IMR-90 (cell line): ENCODE measurements around the gene CAVIN2. TPM values are rescaled to one million over a fixed set of nuclear protein-coding genes. Genes with fewer than 3 reads are reported as not detected.

ENCODE experiments used
- ATAC-seq: fragments of 200-7000 bp; cut with Tn5 transposase; 2 replicates; pipeline ENCODE4 v1.9.1; 2020; ENCODE audit warnings: low read depth, mild to moderate bottlenecking, moderate library complexity
- BruUV-seq: library from RNA; stranded (reverse); fragments of 400-500 nt; replicated peaks from 2 replicates; lab custom pipeline; 2021; lab: Mats Ljungman, UMichigan
- CTCF ChIA-PET: fragments of 300-600 bp; formaldehyde crosslinking; extraction: SDS; loops from one replicate; lab custom pipeline; 2021; ENCODE audit warnings: antibody characterized with exemption; lab: Yijun Ruan, JAX
- POLR2A ChIA-PET: fragments of 300-600 bp; sonication (Branson Sonifier 250); formaldehyde crosslinking; loops from one replicate; lab custom pipeline; 2022; ENCODE audit warnings: antibody characterized with exemption; ENCODE audit not compliant: unreplicated experiment; lab: Charles Lee
- DNase-seq: peaks from one replicate; pipeline ENCODE4 v3.0.0; 2013
- H2AFZ ChIP-seq: replicated peaks from 2 replicates; pipeline ENCODE3; 2013; ENCODE audit warnings: low read length, mild to moderate bottlenecking; ENCODE audit not compliant: poor library complexity
- H2AK5ac ChIP-seq: 2 replicates; pipeline ENCODE4 v1.6.1; 2013; ENCODE audit warnings: low read depth, low read length, inconsistent platforms
- H2AK9ac ChIP-seq: replicated peaks from 2 replicates; pipeline ENCODE3; 2013; ENCODE audit warnings: mild to moderate bottlenecking, low read depth, low read length, moderate library complexity; ENCODE audit not compliant: poor library complexity
- H2BK120ac ChIP-seq: 2 replicates; pipeline ENCODE4 v1.6.1; 2013; ENCODE audit warnings: low read depth, low read length, inconsistent platforms
- H2BK15ac ChIP-seq: 3 replicates; pipeline ENCODE4 v1.6.1; 2013; ENCODE audit warnings: low read depth, low read length, inconsistent platforms
- H2BK20ac ChIP-seq: 2 replicates; pipeline ENCODE4 v1.6.1; 2013; ENCODE audit warnings: low read depth, mild to moderate bottlenecking, inconsistent platforms, low read length, moderate library complexity
- H2BK5ac ChIP-seq: 2 replicates; pipeline ENCODE4 v1.6.1; 2013; ENCODE audit warnings: mild to moderate bottlenecking, low read depth, low read length, inconsistent platforms; ENCODE audit not compliant: poor library complexity, severe bottlenecking
- H3K14ac ChIP-seq: replicated peaks from 2 replicates; pipeline ENCODE4 v1.6.1; 2013; ENCODE audit warnings: low read depth, low read length, inconsistent platforms
- H3K18ac ChIP-seq: 2 replicates; pipeline ENCODE4 v1.6.1; 2013; ENCODE audit warnings: low read depth, low read length, control low read depth
- H3K23ac ChIP-seq: 2 replicates; pipeline ENCODE4 v1.6.1; 2013; ENCODE audit warnings: low read depth, low read length, inconsistent platforms
- H3K27ac ChIP-seq: 2 replicates; pipeline ENCODE4 v1.5.1; 2013; ENCODE audit warnings: mild to moderate bottlenecking, control low read depth, low read length; ENCODE audit not compliant: insufficient read depth
- H3K27me3 ChIP-seq: 2 replicates; pipeline ENCODE4 v1.6.1; 2013; ENCODE audit warnings: low read length; ENCODE audit not compliant: control insufficient read depth, insufficient read depth
- H3K36me3 ChIP-seq: 2 replicates; pipeline ENCODE4 v1.6.1; 2013; ENCODE audit warnings: low read length, mixed read lengths; ENCODE audit not compliant: control insufficient read depth, insufficient read depth
- H3K4ac ChIP-seq: 2 replicates; pipeline ENCODE4 v1.6.1; 2013; ENCODE audit warnings: low read depth, low read length, inconsistent platforms
- H3K4me1 ChIP-seq: 2 replicates; pipeline ENCODE4 v1.6.1; 2013; ENCODE audit warnings: low read length, mixed read lengths; ENCODE audit not compliant: control insufficient read depth, insufficient read depth
- H3K4me2 ChIP-seq: 2 replicates; pipeline ENCODE4 v1.6.1; 2013; ENCODE audit warnings: low read depth, mild to moderate bottlenecking, control low read depth, low read length, moderate library complexity
- H3K4me3 ChIP-seq: 2 replicates; pipeline ENCODE4 v1.5.1; 2013; ENCODE audit warnings: low read depth, mild to moderate bottlenecking, control low read depth, low read length, moderate library complexity; ENCODE audit not compliant: insufficient read depth
- H3K56ac ChIP-seq: 2 replicates; pipeline ENCODE4 v1.6.1; 2013; ENCODE audit warnings: low read length, inconsistent platforms; ENCODE audit not compliant: insufficient read depth; ENCODE audit errors: extremely low read depth
- H3K79me1 ChIP-seq, 2 experiments: 2 replicates each; pipeline ENCODE4 v1.6.1; 2013; ENCODE audit warnings: low read length in 2 of 2, inconsistent platforms in 1 of 2, low read depth in 1 of 2
- H3K9ac ChIP-seq: 2 replicates; pipeline ENCODE4 v1.6.1; 2013; ENCODE audit warnings: low read depth, low read length, control low read depth
- H3K9me1 ChIP-seq: 2 replicates; pipeline ENCODE4 v1.6.1; 2013; ENCODE audit warnings: low read length, inconsistent platforms; ENCODE audit not compliant: insufficient read depth
- H3K9me3 ChIP-seq: 2 replicates; pipeline ENCODE4 v1.6.1; 2013; ENCODE audit warnings: low read length; ENCODE audit not compliant: control insufficient read depth, insufficient read depth
- H4K20me1 ChIP-seq: 2 replicates; pipeline ENCODE4 v1.6.1; 2013; ENCODE audit warnings: low read length, inconsistent platforms; ENCODE audit not compliant: insufficient read depth
- H4K5ac ChIP-seq: 2 replicates; pipeline ENCODE4 v1.6.1; 2013; ENCODE audit warnings: mild to moderate bottlenecking, low read depth, low read length, control low read depth
- H4K8ac ChIP-seq, 2 experiments: 2 replicates each; pipeline ENCODE4 v1.6.1; 2013; ENCODE audit warnings: low read depth in 2 of 2, low read length in 2 of 2, control low read depth in 1 of 2, inconsistent platforms in 1 of 2
- H4K91ac ChIP-seq: 2 replicates; pipeline ENCODE4 v1.6.1; 2013; ENCODE audit warnings: low read depth, low read length, inconsistent platforms; ENCODE audit not compliant: insufficient read depth
- BHLHE40 ChIP-seq: fragments of 150-350 bp; IDR thresholded peaks from 2 replicates; pipeline ENCODE4 v1.6.1; 2016; ENCODE audit warnings: mild to moderate bottlenecking, low read depth, low read length
- CEBPB ChIP-seq: IDR thresholded peaks from 2 replicates; pipeline ENCODE4 v1.6.1; 2012; ENCODE audit warnings: low read depth, low read length, improper control_type of control experiment
- CHD1 ChIP-seq: IDR thresholded peaks from 2 replicates; pipeline ENCODE4 v1.6.1; 2012; ENCODE audit warnings: low read depth, low read length, improper control_type of control experiment
- ELK1 ChIP-seq: fragments of 150-350 bp; IDR thresholded peaks from 2 replicates; pipeline ENCODE4 v1.6.1; 2016; ENCODE audit warnings: low read depth, mild to moderate bottlenecking, low read length, moderate library complexity, borderline replicate concordance
- MAFK ChIP-seq: IDR thresholded peaks from 2 replicates; pipeline ENCODE4 v1.6.1; 2012; ENCODE audit warnings: low read depth, low read length, improper control_type of control experiment
- MAZ ChIP-seq: IDR thresholded peaks from 2 replicates; pipeline ENCODE4 v1.6.1; 2012; ENCODE audit warnings: low read depth, mild to moderate bottlenecking, low read length, improper control_type of control experiment, moderate library complexity, borderline replicate concordance
- MXI1 ChIP-seq: IDR thresholded peaks from 2 replicates; pipeline ENCODE4 v1.6.1; 2012; ENCODE audit warnings: low read depth, mild to moderate bottlenecking, low read length, moderate library complexity, borderline replicate concordance
- NFE2L2 ChIP-seq: fragments of 150-350 bp; IDR thresholded peaks from 2 replicates; pipeline ENCODE4 v1.6.1; 2016; ENCODE audit warnings: low read depth, mild to moderate bottlenecking, low read length
- POLR2A ChIP-seq: IDR thresholded peaks from 2 replicates; pipeline ENCODE4 v1.6.1; 2012; ENCODE audit warnings: mild to moderate bottlenecking, low read depth, low read length
- RAD21 ChIP-seq: IDR thresholded peaks from 2 replicates; pipeline ENCODE4 v1.6.1; 2012; ENCODE audit warnings: low read length, improper control_type of control experiment
- RCOR1 ChIP-seq: IDR thresholded peaks from 2 replicates; pipeline ENCODE4 v1.6.1; 2012; ENCODE audit warnings: mild to moderate bottlenecking, low read length, improper control_type of control experiment; ENCODE audit not compliant: insufficient replicate concordance
- RFX5 ChIP-seq: IDR thresholded peaks from 2 replicates; pipeline ENCODE4 v1.8.0; 2012; ENCODE audit warnings: low read depth, mild to moderate bottlenecking, low read length, moderate library complexity
- SMC3 ChIP-seq: fragments of 150-350 bp; IDR thresholded peaks from 2 replicates; pipeline ENCODE4 v1.6.1; 2016; ENCODE audit warnings: low read depth, mild to moderate bottlenecking, antibody characterized with exemption, low read length, moderate library complexity
- USF2 ChIP-seq: fragments of 150-350 bp; IDR thresholded peaks from 2 replicates; pipeline ENCODE4 v1.6.1; 2017; ENCODE audit warnings: mild to moderate bottlenecking, antibody characterized with exemption, low read length, low read depth
- WGBS, 2 experiments: methylation state at CpG; one replicate each; pipeline versions ENCODE4 v1.1.5 to v1.1.7; 2013; ENCODE audit warnings: missing lambda C conversion rate in 2 of 2; ENCODE audit not compliant: insufficient read length in 1 of 2; ENCODE audit errors: extremely low coverage in 2 of 2; 5-methylcytosine and 5-hydroxymethylcytosine counted together
- dilution Hi-C: fragments of 300-500 bp; cut with HindIII; formaldehyde crosslinking; loops from one replicate; pipeline ENCODE4 v1.14.3; 2018; ENCODE audit warnings: low sequenced_read_pairs; ENCODE audit not compliant: unreplicated experiment
- in situ Hi-C: fragments of 300-500 bp; cut with MboI; formaldehyde crosslinking; loops from 3 replicates; pipeline ENCODE4 v1.14.3; 2019; ENCODE audit warnings: low sequenced_read_pairs, inconsistent platforms, mixed read lengths
- intact Hi-C: fragments of 100-400 bp; cut with micrococcal nuclease; formaldehyde crosslinking; loops from 2 replicates; pipeline ENCODE4 v1.10.0; 2022
- polyA plus RNA-seq, 3 experiments: library from polyadenylated mRNA; depleted of rRNA; stranded (reverse); fragments of >200 nt; gene quantifications; 2 replicates each; pipeline ENCODE4 v1.2.3, GENCODE V29; 2012; ENCODE audit warnings: low replicate concordance in 1 of 3
- total RNA-seq: library from RNA; depleted of rRNA; stranded (reverse); fragments of >200 nt; gene quantifications from 2 replicates; pipeline ENCODE4 v1.2.3, GENCODE V29; 2012
- TF ChIP-seq, protein P1 (sequence below): conservative IDR thresholded peaks from 2 replicates; pipeline ENCODE4 v1.5.1; 2012; ENCODE audit warnings: mild to moderate bottlenecking, low read depth, low read length, improper control_type of control experiment

CAVIN2 gene
- total and polyA plus RNA-seq, 2 of the 4 experiments (the other 2 are of a cell fraction) = 7.7 to 11.5 TPM

GRCh38 chr2:191797942-191798876 lies 48.7 kb downstream of the CAVIN2 start:
- Histone ChIP-seq H4K91ac (no peak overlapping the region), H4K20me1 (no peaks in the 10 kb centered on the region), H4K5ac (no peak overlapping the region), H3K4me2 (no peak overlapping the region), H3K36me3 (no peaks in the 10 kb centered on the region), H3K9ac (no peak overlapping the region), H3K4me1 (no peaks in the 10 kb centered on the region), H2AFZ (no peak overlapping the region), H2BK15ac (no peak overlapping the region), H3K18ac (no peak overlapping the region), H3K4me3 (no peak overlapping the region), H2BK5ac (no peak overlapping the region), H4K8ac (no peak overlapping the region), H3K56ac (no peak overlapping the region), H2BK120ac (no peak overlapping the region), H3K79me1 (no peaks in the 10 kb centered on the region), H3K27me3 (peaks cover 2% of the 10 kb centered on the region; the same call in 1 of the 2 replicates), H2AK9ac (no peak overlapping the region), H3K4ac (no peak overlapping the region), H2BK20ac (no peak overlapping the region), H3K9me3 (no peaks in the 10 kb centered on the region), H3K23ac (no peak overlapping the region), H3K9me1 (no peaks in the 10 kb centered on the region), H3K14ac (no peak overlapping the region), H3K27ac (no peak overlapping the region), H2AK5ac (no peak overlapping the region)
- ChIA-PET CTCF (no interaction called here), POLR2A (no interaction called here)
- in situ Hi-C loops = no loop called here
- no CpG with 5 or more reads among the region's 2 CpGs for WGBS, 2 experiments
- dilution Hi-C loops = no loop called here
- ATAC-seq (no peak), DNase-seq (no peak)
- intact Hi-C loops = no loop called here
- BruUV-seq = no TSS peak
- TF ChIP-seq CEBPB (no peak), MAFK (no peak), CHD1 (no peak), MAZ (no peak), RCOR1 (no peak), POLR2A (no peak), RFX5 (no peak), BHLHE40 (no peak), SMC3 (no peak), USF2 (no peak), MXI1 (no peak), ELK1 (no peak), RAD21 (no peak), NFE2L2 (no peak)
- TF ChIP-seq, protein P1, sequence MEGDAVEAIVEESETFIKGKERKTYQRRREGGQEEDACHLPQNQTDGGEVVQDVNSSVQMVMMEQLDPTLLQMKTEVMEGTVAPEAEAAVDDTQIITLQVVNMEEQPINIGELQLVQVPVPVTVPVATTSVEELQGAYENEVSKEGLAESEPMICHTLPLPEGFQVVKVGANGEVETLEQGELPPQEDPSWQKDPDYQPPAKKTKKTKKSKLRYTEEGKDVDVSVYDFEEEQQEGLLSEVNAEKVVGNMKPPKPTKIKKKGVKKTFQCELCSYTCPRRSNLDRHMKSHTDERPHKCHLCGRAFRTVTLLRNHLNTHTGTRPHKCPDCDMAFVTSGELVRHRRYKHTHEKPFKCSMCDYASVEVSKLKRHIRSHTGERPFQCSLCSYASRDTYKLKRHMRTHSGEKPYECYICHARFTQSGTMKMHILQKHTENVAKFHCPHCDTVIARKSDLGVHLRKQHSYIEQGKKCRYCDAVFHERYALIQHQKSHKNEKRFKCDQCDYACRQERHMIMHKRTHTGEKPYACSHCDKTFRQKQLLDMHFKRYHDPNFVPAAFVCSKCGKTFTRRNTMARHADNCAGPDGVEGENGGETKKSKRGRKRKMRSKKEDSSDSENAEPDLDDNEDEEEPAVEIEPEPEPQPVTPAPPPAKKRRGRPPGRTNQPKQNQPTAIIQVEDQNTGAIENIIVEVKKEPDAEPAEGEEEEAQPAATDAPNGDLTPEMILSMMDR = no peak
